ENCODE data around the gene FGF18. TPM values are rescaled to one million over a fixed set of nuclear protein-coding genes. Genes with fewer than 3 reads are reported as not detected.
A peak's percentile ranks its signal among the peaks of the same experiment; 100 is the strongest.

The FGF18 gene
- total RNA-seq, 1 donor from 2014 or later: 0.06 TPM

GRCh38 chr5:171467107-171467506 lies 47.7 kb downstream of the FGF18 start:
- Mint-ChIP-seq H3K9me3 (peaks cover under 1% of the 10 kb centered on the region), H3K27me3 (ENCODE audit: insufficient read depth, low read depth) (peaks cover 17% of the 10 kb centered on the region), H3K27ac (no peak overlapping the region), H3K4me3 (no peak overlapping the region), H3K36me3 (no peaks in the 10 kb centered on the region), H3K4me1 (peaks cover 16% of the 10 kb centered on the region)
- H3K4me3 ChIP-seq: no peak overlapping the region
- no peak overlapping the region for H3K9ac ChIP-seq
- peaks cover 14% of the 10 kb centered on the region for H3F3A ChIP-seq (ENCODE audit: low read depth)
- no peak overlapping the region for H2AFZ ChIP-seq (replicated peaks)
- H3K27me3 ChIP-seq: no peaks in the 10 kb centered on the region
- H3K36me3 ChIP-seq: no peaks in the 10 kb centered on the region
- no peaks in the 10 kb centered on the region for H3K9me3 ChIP-seq (ENCODE audit: low read depth)
- peaks cover 20% of the 10 kb centered on the region for H3K4me1 ChIP-seq
- H3K27ac ChIP-seq: no peak overlapping the region
- peaks cover 5% of the 10 kb centered on the region for H4K20me1 ChIP-seq (ENCODE audit: low read depth)
- H3K79me2 ChIP-seq (ENCODE audit: low read depth): no peaks in the 10 kb centered on the region
- DNase-seq (ENCODE audit: low spot score): no peak
- H3K4me2 ChIP-seq: no peak overlapping the region
- TF ChIP-seq EZH2 (IDR thresholded peaks at IDR 0.05) (no peak), EZH2phosphoT487 (IDR thresholded peaks at IDR 0.05) (no peak), CTCF (IDR thresholded peaks at IDR 0.05) (no peak)

- TF ChIP-seq CTCF (IDR thresholded peaks at IDR 0.05) (no peak), EZH2phosphoT487 (IDR thresholded peaks at IDR 0.05) (no peak), EZH2 (IDR thresholded peaks at IDR 0.05) (no peak)
- no peaks in the 10 kb centered on the region for H3K36me3 Mint-ChIP-seq
- H3K27ac Mint-ChIP-seq: no peak overlapping the region
- H3K4me3 Mint-ChIP-seq: no peak overlapping the region
- H3K79me2 ChIP-seq (ENCODE audit: low read depth): no peaks in the 10 kb centered on the region
- H3K27ac ChIP-seq: no peak overlapping the region
- H3K9ac ChIP-seq: no peak overlapping the region
- peak overlapping the region; percentile 49 for H3K4me2 ChIP-seq
- no peaks in the 10 kb centered on the region for H3K36me3 ChIP-seq
- peak; percentile 48 for DNase-seq (ENCODE audit: low spot score)
- no peak overlapping the region for H2AFZ ChIP-seq (replicated peaks)
- H3K4me1 Mint-ChIP-seq: peaks cover 16% of the 10 kb centered on the region
- H3K9me3 ChIP-seq (ENCODE audit: low read depth): no peaks in the 10 kb centered on the region
- no peak overlapping the region for H3K4me3 ChIP-seq
- peaks cover 13% of the 10 kb centered on the region for H3K4me1 ChIP-seq
- no peaks in the 10 kb centered on the region for H3K27me3 ChIP-seq
- H3K9me3 Mint-ChIP-seq: peaks cover 8% of the 10 kb centered on the region
- peaks cover 5% of the 10 kb centered on the region for H4K20me1 ChIP-seq (ENCODE audit: low read depth)
- H3F3A ChIP-seq (ENCODE audit: low read depth): peaks cover 14% of the 10 kb centered on the region
- peaks cover 15% of the 10 kb centered on the region for H3K27me3 Mint-ChIP-seq (ENCODE audit: insufficient read depth, low read depth)
Measured at GRCh38 chr5:171469326-171469725, 49.9 kb downstream of the FGF18 start.

- Histone ChIP-seq H3K9me3 (ENCODE audit: low read depth) (no peaks in the 10 kb centered on the region), H3K36me3 (no peaks in the 10 kb centered on the region), H3K4me2 (no peak overlapping the region), H2AFZ (replicated peaks) (no peak overlapping the region), H3K79me2 (ENCODE audit: low read depth) (no peaks in the 10 kb centered on the region), H3K27me3 (no peaks in the 10 kb centered on the region), H3F3A (ENCODE audit: low read depth) (peaks cover 14% of the 10 kb centered on the region), H3K9ac (no peak overlapping the region), H4K20me1 (ENCODE audit: low read depth) (peaks cover 5% of the 10 kb centered on the region), H3K4me3 (no peak overlapping the region), H3K27ac (no peak overlapping the region), H3K4me1 (peaks cover 13% of the 10 kb centered on the region)
- Mint-ChIP-seq H3K4me1 (peaks cover 16% of the 10 kb centered on the region), H3K27ac (no peak overlapping the region), H3K4me3 (no peak overlapping the region), H3K9me3 (peaks cover 8% of the 10 kb centered on the region), H3K36me3 (no peaks in the 10 kb centered on the region), H3K27me3 (ENCODE audit: insufficient read depth, low read depth) (peaks cover 12% of the 10 kb centered on the region)
- no peak for TF ChIP-seq CTCF (IDR thresholded peaks at IDR 0.05)
- TF ChIP-seq EZH2phosphoT487 (IDR thresholded peaks at IDR 0.05): no peak
- no peak for TF ChIP-seq EZH2 (IDR thresholded peaks at IDR 0.05)
- no peak for DNase-seq (ENCODE audit: low spot score)
Measured at GRCh38 chr5:171470420-171470819, 51.0 kb downstream of the FGF18 start.

All from neural progenitor cell (in vitro differentiated cells).